HG02798 (cell line): ENCODE data around the gene SMIM10L1.

Experiments
- ATAC-seq: cut with Tn5 transposase; IDR thresholded peaks from one replicate; pipeline ENCODE4 v1.9.1; 2021; ENCODE audit warnings: mild to moderate bottlenecking; ENCODE audit not compliant: unreplicated experiment, poor library complexity

Gene SMIM10L1

DNA sequence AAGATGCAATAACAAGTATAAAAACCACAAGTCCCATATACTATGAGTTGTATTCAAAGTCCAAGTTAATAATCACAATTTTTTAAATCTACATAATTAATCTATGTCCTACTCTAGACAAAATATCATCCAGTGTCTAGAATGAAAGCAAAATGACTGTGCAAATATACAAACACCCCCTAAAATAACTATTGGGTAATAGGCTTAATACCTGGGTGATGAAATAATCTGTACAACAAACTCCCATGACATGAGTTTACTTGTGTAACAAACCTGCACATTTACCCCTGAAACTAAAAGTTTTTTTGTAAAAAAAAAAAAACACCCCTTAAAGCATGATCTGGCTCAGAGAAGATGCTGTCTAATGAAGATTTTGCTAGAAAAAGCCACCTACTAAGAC is 11.5 kb downstream of the SMIM10L1 start:
- no peak for ATAC-seq

DNA sequence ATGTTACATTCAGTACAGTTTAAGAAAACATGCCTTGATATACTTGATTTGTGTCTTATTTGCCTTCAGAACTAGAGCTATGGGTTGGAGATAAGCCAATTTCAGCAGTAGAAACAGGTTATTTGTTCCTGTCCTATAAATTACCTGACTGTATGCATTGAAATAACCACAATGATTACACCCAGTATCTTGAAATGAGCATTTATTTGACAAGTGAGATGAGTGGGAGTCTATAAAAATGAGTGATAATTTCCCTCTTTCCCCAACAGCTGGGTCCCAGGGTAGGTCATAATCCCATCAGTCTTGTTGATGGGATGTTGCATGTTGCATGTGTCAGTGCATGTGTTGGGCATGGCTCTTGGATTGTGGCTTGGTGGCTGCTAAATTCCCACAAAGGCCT is 12.0 kb downstream of the SMIM10L1 start:
- ATAC-seq: no peak

DNA sequence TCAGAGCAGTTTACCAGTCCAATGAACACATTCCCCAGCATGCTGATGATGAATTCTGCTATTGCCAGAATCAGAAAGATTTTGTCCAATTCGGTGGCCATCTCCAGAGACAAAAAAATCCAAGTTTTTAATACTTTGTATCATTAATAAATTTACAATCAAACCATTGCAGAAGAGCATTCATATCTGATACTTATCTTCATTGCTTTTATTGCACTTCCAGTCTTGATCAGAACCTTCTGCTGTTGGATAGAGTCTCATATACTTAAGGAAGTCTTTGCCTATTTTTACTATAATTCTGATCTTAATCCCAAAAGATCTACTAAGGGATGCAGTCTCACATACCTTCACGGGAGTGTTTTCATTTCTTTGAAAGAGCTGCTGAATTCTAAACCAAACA is 15.8 kb downstream of the SMIM10L1 start, which contains the start of gene TAS2R42:
Gene TAS2R42 (minus strand): TSS at position 101 of the 400 bp plus-strand sequence. CDS start 0 bp downstream, at position 101.
- ATAC-seq: no peak

DNA sequence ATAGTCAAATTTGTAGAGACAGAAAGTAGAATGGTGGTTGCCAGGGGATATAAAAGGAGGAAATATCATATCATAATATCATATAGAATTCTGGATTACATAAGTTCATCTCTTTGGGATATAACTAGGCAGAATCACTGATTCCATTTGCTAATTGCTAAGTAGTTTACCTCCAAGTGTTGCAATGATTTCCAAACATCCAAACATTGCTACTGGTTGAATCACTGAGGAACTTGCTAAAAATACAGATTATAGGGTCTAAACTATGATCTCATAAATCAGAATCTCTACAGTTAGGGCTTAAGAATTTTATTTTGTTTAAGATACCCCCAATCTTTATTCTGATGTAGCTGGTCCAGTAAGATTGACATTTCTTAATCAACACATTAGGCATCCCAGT is 31.8 kb downstream of the SMIM10L1 start:
- ATAC-seq: no peak

DNA sequence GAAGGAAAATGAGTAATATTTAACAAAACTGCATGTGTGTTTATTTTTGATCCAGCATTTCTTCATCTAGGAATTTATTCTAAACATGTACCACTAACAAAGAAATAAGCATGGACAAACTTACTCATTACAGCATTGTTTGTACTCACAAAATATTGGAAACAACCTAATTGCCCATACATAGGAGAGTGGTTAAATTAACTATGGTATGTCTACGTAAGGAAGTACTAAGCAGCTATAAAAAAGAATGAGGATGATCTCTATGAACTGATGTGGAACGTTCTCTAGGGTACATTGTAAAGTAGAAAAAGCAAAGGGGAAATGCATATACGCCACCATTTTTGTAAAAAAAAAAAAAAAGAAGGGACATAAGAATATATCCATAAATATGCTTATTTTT is 33.2 kb downstream of the SMIM10L1 start:
- ATAC-seq: no peak

DNA sequence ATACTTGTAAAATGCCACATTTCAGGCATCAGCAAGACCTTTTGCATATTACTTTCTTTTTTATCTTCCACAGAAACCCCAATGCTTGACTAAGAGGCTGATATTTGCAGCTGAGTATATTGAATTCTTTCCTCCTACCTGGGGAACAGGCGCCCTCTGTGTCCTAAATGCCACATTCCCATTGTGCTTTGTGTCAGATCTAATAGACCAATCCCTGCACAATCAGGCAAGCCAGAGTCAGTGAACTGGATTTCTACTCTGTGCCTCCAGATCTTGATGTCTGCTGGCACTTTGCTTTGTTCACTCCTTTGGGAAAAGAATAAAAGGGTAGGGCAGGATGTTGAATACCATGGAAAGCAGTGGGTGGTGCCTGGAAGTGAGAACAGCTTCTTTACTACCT is 38.1 kb downstream of the SMIM10L1 start:
- no peak for ATAC-seq
